Activated CD4-positive, alpha-beta memory T cell treated with anti-CD3 and anti-CD28 coated beads for 36 hours (primary cell): Measurements from ENCODE around the gene CALY. TPM values are rescaled to one million over a fixed set of nuclear protein-coding genes. Genes with fewer than 3 reads are reported as not detected.

ENCODE experiments used
- CTCF ChIA-PET: fragments of 350-600 bp; sonication (Branson Sonifier 250); formaldehyde crosslinking; loops from one replicate; lab custom pipeline; 2021; ENCODE audit warnings: antibody characterized with exemption, inconsistent platforms; lab: Charles Lee
- POLR2A ChIA-PET: fragments of 350-600 bp; sonication (Branson Sonifier 250); formaldehyde crosslinking; loops from one replicate; lab custom pipeline; 2021; ENCODE audit warnings: antibody characterized with exemption; lab: Charles Lee
- DNase-seq: peaks from one replicate; pipeline ENCODE4 v3.0.0-alpha.2; 2020
- H3K27ac Mint-ChIP-seq: one replicate; pipeline ENCODE4 v1.8.0; 2021; ENCODE audit warnings: mixed read lengths
- H3K27me3 Mint-ChIP-seq: one replicate; pipeline ENCODE4 v1.8.0; 2021; ENCODE audit warnings: mixed read lengths
- H3K36me3 Mint-ChIP-seq: one replicate; pipeline ENCODE4 v1.8.0; 2021; ENCODE audit warnings: mixed read lengths
- H3K4me1 Mint-ChIP-seq: one replicate; pipeline ENCODE4 v1.8.0; 2021; ENCODE audit warnings: low read depth, mixed read lengths
- H3K4me3 Mint-ChIP-seq: one replicate; pipeline ENCODE4 v1.8.0; 2021; ENCODE audit warnings: mild to moderate bottlenecking, mixed read lengths
- H3K9me3 Mint-ChIP-seq: one replicate; pipeline ENCODE4 v1.8.0; 2021; ENCODE audit warnings: mixed read lengths
- intact Hi-C: fragments of 100-400 bp; cut with micrococcal nuclease; formaldehyde crosslinking; loops from one replicate; pipeline ENCODE4 v1.15.1; 2023
- total RNA-seq, 2 experiments: library from RNA; stranded (reverse); gene quantifications; one replicate each; pipeline ENCODE4 v1.2.3, GENCODE V29; 2021

CALY gene
- total RNA-seq, 2 experiments from 2014 or later = not detected

DNA sequence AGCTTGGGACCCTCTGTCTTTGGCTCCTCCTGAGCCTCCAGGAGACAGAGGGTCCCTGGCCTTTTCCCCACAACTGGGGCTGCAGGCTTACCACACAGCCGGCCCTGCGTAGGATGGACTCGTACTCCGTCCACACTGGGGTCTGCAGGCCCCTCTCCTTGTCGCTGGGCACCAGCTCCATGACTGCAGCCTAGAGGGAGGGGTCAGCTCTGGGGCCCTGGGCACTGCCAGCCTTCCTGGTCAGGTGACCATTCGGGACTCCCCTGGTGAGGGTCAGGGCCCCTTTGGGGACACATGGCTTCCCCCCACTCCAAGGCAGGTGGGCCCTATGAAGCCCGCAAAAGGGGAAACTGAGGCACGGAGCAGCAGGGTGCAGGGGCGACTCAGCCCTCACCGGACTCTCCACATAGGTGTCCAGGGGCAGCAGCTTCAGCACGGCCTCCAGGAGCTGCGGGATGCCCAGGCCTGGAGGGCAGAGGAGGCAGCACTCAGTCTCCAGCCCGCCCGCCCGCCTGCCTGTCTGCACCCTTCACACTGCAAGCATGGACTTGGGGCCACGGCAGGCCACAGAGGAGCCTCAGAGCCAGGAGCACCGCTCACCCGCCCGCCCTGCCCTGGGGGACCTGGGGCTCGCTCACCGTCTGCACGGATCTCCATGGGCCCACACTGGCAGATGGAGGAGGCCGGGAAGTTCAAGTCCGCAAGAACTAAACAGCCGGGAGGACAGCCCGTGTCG, 20.0 kb upstream of the CALY start:
- Mint-ChIP-seq H3K9me3 (no peaks in the 10 kb centered on the region), H3K27me3 (no peaks in the 10 kb centered on the region), H3K4me1 (peaks cover 3% of the 10 kb centered on the region), H3K4me3 (peak overlapping the region; percentile 78), H3K27ac (peak overlapping the region; percentile 69), H3K36me3 (peaks cover 3% of the 10 kb centered on the region)
- no peak for DNase-seq
- ChIA-PET CTCF (interaction anchor here (1.0 kb wide), 1 partner anchor 27 kb away, joined by 7 read pairs; no protein-coding TSS in a partner anchor), POLR2A (interaction anchor here (1.2 kb wide), 1 partner anchor 8 kb away, joined by 4 read pairs; no protein-coding TSS in a partner anchor)
- intact Hi-C loops = loop anchor here (5.0 kb wide), 2 partner anchors 36 to 49 kb away; partner anchors contain the start of genes MTG1, TUBGCP2 and ZNF511

DNA sequence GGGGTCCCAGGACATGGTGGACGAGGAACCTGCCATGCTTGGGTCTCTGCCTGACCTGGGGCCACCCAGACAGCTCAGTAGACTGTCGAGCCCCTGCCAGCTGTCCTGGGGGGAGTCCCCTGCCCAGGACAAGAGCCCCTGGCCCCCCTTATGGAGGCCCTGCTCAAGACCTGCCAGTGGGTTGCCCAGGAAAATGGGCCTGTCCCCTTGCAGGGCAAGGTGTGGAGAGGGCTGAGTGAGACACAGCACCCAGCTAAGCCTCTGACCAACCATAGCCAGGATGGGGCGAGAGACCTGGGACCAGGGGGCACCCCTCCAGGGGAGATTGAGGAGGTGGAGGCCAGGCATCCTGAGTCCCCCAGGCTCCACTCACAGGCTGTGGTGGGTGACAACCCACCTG, 19.3 kb upstream of the CALY start:
- H3K36me3 Mint-ChIP-seq = peaks cover 3% of the 10 kb centered on the region
- no peaks in the 10 kb centered on the region for H3K27me3 Mint-ChIP-seq
- H3K4me3 Mint-ChIP-seq = peak overlapping the region; percentile 65
- intact Hi-C loops = loop anchor here (5.0 kb wide), 2 partner anchors 36 to 49 kb away; partner anchors contain the start of genes MTG1, TUBGCP2 and ZNF511
- no peaks in the 10 kb centered on the region for H3K9me3 Mint-ChIP-seq
- ChIA-PET POLR2A (no interaction called here), CTCF (no interaction called here)
- peaks cover 3% of the 10 kb centered on the region for H3K4me1 Mint-ChIP-seq
- H3K27ac Mint-ChIP-seq = no peak overlapping the region
- no peak for DNase-seq

- intact Hi-C loops = loop anchor here (5.0 kb wide), 2 partner anchors 37 to 48 kb away; partner anchors contain the start of genes MTG1, TUBGCP2 and ZNF511
- Mint-ChIP-seq H3K27ac (no peak overlapping the region), H3K27me3 (no peaks in the 10 kb centered on the region), H3K4me3 (no peak overlapping the region), H3K4me1 (peaks cover 3% of the 10 kb centered on the region), H3K36me3 (peaks cover 3% of the 10 kb centered on the region), H3K9me3 (no peaks in the 10 kb centered on the region)
- ChIA-PET CTCF (no interaction called here), POLR2A (no interaction called here)
- no peak for DNase-seq
Observed at GRCh38 chr10:133355266-133355665, 18.6 kb upstream of the CALY start.

DNA sequence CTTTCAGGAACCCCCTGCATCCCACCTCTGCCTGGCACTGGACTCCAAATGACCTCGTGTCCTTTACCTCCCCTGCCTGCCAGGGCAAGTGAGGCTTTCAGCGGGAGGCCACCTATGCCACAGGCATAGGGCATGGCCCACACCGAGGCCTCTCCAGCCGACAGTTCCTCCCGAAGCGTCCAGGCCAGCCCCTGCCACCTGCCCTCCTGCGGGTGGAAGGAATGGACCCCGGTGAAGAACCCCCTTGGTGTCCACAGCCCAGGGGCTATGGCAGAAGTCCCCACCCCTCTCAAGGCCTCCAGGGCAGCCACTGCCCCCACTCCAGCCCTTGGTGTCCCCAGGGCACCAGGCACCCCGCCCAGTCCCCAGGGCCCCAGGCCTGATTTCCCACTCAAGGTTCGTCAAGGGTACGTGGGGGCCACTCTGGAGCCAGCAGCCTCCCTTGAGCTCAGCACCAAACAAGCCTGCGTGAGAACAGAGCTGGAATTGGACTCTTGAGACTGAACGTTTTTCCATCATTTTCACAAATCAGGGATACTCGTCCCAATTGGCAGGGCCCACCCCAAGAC, 18.1 kb upstream of the CALY start:
- H3K4me3 Mint-ChIP-seq = no peak overlapping the region
- H3K4me1 Mint-ChIP-seq = peaks cover 3% of the 10 kb centered on the region
- H3K27ac Mint-ChIP-seq = no peak overlapping the region
- intact Hi-C loops = loop anchor here (5.0 kb wide), 2 partner anchors 38 to 47 kb away; partner anchors contain the start of genes MTG1, TUBGCP2 and ZNF511
- ChIA-PET CTCF (no interaction called here), POLR2A (no interaction called here)
- peaks cover 3% of the 10 kb centered on the region for H3K36me3 Mint-ChIP-seq
- no peak for DNase-seq
- H3K27me3 Mint-ChIP-seq = no peaks in the 10 kb centered on the region
- H3K9me3 Mint-ChIP-seq = no peaks in the 10 kb centered on the region

- no peak for DNase-seq
- H3K4me3 Mint-ChIP-seq = no peak overlapping the region
- H3K9me3 Mint-ChIP-seq = no peaks in the 10 kb centered on the region
- H3K27ac Mint-ChIP-seq = no peak overlapping the region
- intact Hi-C loops = no loop called here
- POLR2A ChIA-PET = no interaction called here
- peaks cover 3% of the 10 kb centered on the region for H3K36me3 Mint-ChIP-seq
- peaks cover 4% of the 10 kb centered on the region for H3K4me1 Mint-ChIP-seq
- H3K27me3 Mint-ChIP-seq = peaks cover 3% of the 10 kb centered on the region
- CTCF ChIA-PET = interaction anchor here (1.4 kb wide), 1 partner anchor 24 kb away, joined by 8 read pairs; no protein-coding TSS in a partner anchor
Observed at GRCh38 chr10:133353988-133354605, 17.4 kb upstream of the CALY start.

DNA sequence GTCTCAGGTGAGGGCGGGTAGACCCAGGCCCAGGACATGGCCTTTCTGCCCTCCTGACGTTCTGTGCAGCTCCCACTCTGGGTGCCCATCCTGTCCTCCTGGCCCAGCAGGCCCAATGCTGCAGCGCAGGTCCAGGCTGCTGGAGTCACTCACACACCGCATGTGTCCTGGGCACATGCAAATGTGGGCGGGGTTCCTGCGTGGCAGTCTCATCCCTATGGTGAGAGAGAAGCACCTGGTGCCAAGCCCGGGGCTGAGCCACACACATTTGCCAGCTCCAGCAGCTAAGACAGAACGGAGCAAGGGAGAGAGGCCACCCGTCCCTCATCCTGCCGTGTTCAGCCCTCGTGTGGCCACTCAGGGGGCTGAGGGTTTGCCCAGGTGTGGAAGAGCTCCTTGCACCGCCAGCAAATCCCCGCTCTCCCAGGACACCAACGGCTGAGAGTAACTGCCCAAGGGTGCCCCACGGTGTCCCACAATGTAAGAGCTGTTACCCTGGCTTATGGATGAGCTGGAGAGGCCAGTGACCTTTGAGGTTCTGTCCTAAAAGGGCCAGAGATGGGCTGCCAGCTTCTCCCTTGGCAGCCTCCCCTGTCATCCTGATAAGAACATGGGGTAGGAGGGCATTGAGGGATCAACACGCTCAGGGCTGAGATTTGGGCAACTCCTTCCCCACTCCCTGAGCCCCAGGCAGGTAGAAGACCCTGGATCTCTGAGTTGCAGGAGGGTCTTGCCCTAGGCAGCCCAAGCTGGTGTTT, 16.7 kb upstream of the CALY start:
- no peak overlapping the region for H3K4me3 Mint-ChIP-seq
- no peak overlapping the region for H3K27ac Mint-ChIP-seq
- H3K4me1 Mint-ChIP-seq = peaks cover 7% of the 10 kb centered on the region
- DNase-seq = no peak
- intact Hi-C loops = no loop called here
- H3K27me3 Mint-ChIP-seq = peaks cover 5% of the 10 kb centered on the region
- H3K36me3 Mint-ChIP-seq = peaks cover 3% of the 10 kb centered on the region
- H3K9me3 Mint-ChIP-seq = no peaks in the 10 kb centered on the region
- ChIA-PET POLR2A (no interaction called here), CTCF (interaction anchor here (1.4 kb wide), 1 partner anchor 24 kb away, joined by 8 read pairs; no protein-coding TSS in a partner anchor)

GRCh38 chr10:133351408-133352318, 15.0 kb upstream of the CALY start:
- Mint-ChIP-seq H3K27ac (no peak overlapping the region), H3K9me3 (no peaks in the 10 kb centered on the region), H3K36me3 (peaks cover 3% of the 10 kb centered on the region), H3K4me1 (peaks cover 7% of the 10 kb centered on the region), H3K27me3 (peaks cover 5% of the 10 kb centered on the region), H3K4me3 (no peak overlapping the region)
- DNase-seq = no peak
- ChIA-PET POLR2A (no interaction called here), CTCF (interaction anchor here (0.6 to 1.1 kb wide), 2 partner anchors 22 to 44 kb away, joined by 3 read pairs; no protein-coding TSS in a partner anchor)
- intact Hi-C loops = no loop called here

DNA sequence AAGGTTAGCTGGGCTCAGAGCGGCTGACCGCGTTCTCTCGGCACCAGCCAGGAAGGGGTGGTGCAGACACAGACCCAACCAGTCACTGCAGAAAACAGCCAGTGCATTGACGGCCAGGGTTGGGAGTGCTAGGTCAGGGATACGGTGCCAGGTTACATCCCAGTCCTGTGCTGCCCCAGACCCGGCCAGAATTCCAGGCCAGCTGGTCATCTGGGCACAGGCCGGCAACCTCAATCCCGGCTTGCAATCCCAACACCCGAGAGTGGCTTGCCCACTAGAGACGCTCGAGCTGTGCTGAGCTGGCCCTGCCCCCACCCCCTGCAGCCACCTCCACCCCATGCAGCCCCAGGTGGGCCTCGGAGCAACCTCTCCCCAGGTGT, 14.2 kb upstream of the CALY start:
- Mint-ChIP-seq H3K27ac (no peak overlapping the region), H3K4me1 (peaks cover 3% of the 10 kb centered on the region), H3K36me3 (no peaks in the 10 kb centered on the region), H3K27me3 (peaks cover 5% of the 10 kb centered on the region), H3K4me3 (no peak overlapping the region), H3K9me3 (no peaks in the 10 kb centered on the region)
- intact Hi-C loops = no loop called here
- POLR2A ChIA-PET = no interaction called here
- CTCF ChIA-PET = interaction anchor here (1.1 kb wide), 1 partner anchor 43 kb away, joined by 3 read pairs; no protein-coding TSS in a partner anchor
- no peak for DNase-seq

DNA sequence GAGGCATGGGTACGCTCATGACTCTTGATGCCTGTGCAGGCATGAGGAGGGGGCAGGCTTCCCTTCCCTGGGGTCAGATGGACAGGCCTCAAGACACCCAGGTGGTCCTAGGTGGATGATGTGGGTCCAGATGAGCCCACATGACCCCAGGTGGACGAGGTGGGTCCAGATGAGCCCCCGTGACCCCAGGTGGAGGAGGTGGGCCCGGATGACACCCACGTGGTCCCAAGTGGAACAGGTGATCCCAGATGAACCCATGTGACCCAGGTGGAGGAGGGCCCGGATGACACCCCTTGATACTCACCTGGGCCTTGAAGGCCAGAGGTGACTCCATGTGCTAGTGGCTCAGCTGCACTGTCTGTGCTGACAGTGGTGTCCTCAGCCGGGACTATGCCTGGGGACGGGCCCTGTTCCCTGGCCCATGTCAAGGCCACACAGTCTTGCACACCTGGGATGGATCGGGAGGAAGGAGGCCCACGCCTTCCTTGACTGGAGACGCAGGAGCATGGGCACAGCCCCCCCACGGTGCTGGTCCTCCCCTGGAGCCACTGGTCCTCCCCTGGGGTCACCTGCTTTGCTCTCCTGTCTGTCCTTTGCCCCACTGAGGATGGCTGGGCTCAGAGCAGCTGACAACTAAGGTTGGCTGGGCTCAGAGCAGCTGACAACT, 13.7 kb upstream of the CALY start:
- Mint-ChIP-seq H3K27me3 (peaks cover 10% of the 10 kb centered on the region), H3K9me3 (no peaks in the 10 kb centered on the region), H3K4me1 (peaks cover 3% of the 10 kb centered on the region), H3K4me3 (no peak overlapping the region), H3K27ac (no peak overlapping the region), H3K36me3 (no peaks in the 10 kb centered on the region)
- ChIA-PET POLR2A (no interaction called here), CTCF (no interaction called here)
- DNase-seq = no peak
- intact Hi-C loops = no loop called here

- ChIA-PET CTCF (no interaction called here), POLR2A (no interaction called here)
- Mint-ChIP-seq H3K36me3 (no peaks in the 10 kb centered on the region), H3K4me1 (peaks cover 3% of the 10 kb centered on the region), H3K9me3 (no peaks in the 10 kb centered on the region), H3K27ac (no peak overlapping the region), H3K27me3 (peaks cover 18% of the 10 kb centered on the region), H3K4me3 (no peak overlapping the region)
- intact Hi-C loops = no loop called here
- no peak for DNase-seq
Observed at GRCh38 chr10:133349577-133350011, 12.9 kb upstream of the CALY start.
